PC-3 (cell line): ENCODE data around the gene ABCC11. TPM values are rescaled to one million over a fixed set of nuclear protein-coding genes. Genes with fewer than 3 reads are reported as not detected.

Source experiments
- ATAC-seq: fragments of 200-7000 bp; cut with Tn5 transposase; 2 replicates; pipeline ENCODE4 v1.9.1; 2020; ENCODE audit warnings: mild to moderate bottlenecking, moderate library complexity
- BruUV-seq: library from RNA; stranded (reverse); fragments of 400-500 nt; replicated peaks from 2 replicates; lab custom pipeline; 2021; lab: Mats Ljungman, UMichigan
- CTCF ChIA-PET: fragments of 300-600 bp; sonication (Branson Sonifier 250); formaldehyde crosslinking; loops from one replicate; lab custom pipeline; 2022; ENCODE audit warnings: antibody characterized with exemption; lab: Charles Lee
- POLR2A ChIA-PET: fragments of 300-600 bp; sonication (Branson Sonifier 250); formaldehyde crosslinking; loops from one replicate; lab custom pipeline; 2022; ENCODE audit warnings: antibody characterized with exemption; ENCODE audit not compliant: unreplicated experiment; lab: Charles Lee
- DNase-seq: peaks from one replicate; pipeline ENCODE4 v3.0.0-alpha.2; 2015
- H2AFZ ChIP-seq: fragments of 300-600 bp; sonication (generic); 2 replicates; pipeline ENCODE4 v1.6.0; 2016; ENCODE audit warnings: antibody characterized with exemption, low read length
- H3F3A ChIP-seq: fragments of 300-600 bp; sonication (generic); one replicate; pipeline ENCODE4 v1.6.0; 2017; ENCODE audit warnings: antibody characterized with exemption, low read length, control low read depth, mild to moderate bottlenecking; ENCODE audit not compliant: unreplicated experiment
- H3K27ac ChIP-seq: fragments of 300-600 bp; sonication (generic); 2 replicates; pipeline ENCODE4 v1.5.1; 2016; ENCODE audit warnings: mild to moderate bottlenecking, low read length
- H3K27me3 ChIP-seq: fragments of 300-600 bp; sonication (generic); 2 replicates; pipeline ENCODE4 v1.6.1; 2016; ENCODE audit warnings: low read length, mixed read lengths
- H3K36me3 ChIP-seq: fragments of 300-600 bp; sonication (generic); 2 replicates; pipeline ENCODE4 v1.6.1; 2016; ENCODE audit warnings: low read depth, mixed run types, low read length, mixed read lengths
- H3K4me1 ChIP-seq: fragments of 300-600 bp; sonication (generic); 2 replicates; pipeline ENCODE4 v1.5.1; 2016; ENCODE audit warnings: low read length; ENCODE audit not compliant: insufficient read depth
- H3K4me2 ChIP-seq: fragments of 300-600 bp; sonication (generic); 2 replicates; pipeline ENCODE4 v1.6.0; 2016; ENCODE audit warnings: low read length
- H3K4me3 ChIP-seq: fragments of 300-600 bp; sonication (generic); 2 replicates; pipeline ENCODE4 v1.5.1; 2016; ENCODE audit warnings: mild to moderate bottlenecking, low read length, mixed read lengths
- H3K79me2 ChIP-seq: fragments of 300-600 bp; sonication (generic); 2 replicates; pipeline ENCODE4 v1.6.1; 2017; ENCODE audit warnings: low read length, mixed read lengths
- H3K9ac ChIP-seq: fragments of 300-600 bp; sonication (generic); 2 replicates; pipeline ENCODE4 v1.6.0; 2016; ENCODE audit warnings: mild to moderate bottlenecking, low read length
- H3K9me2 ChIP-seq: fragments of 300-600 bp; sonication (generic); replicated peaks from 2 replicates; pipeline ENCODE4 v1.6.1; 2016; ENCODE audit warnings: mixed run types, low read length, mixed read lengths
- H3K9me3 ChIP-seq: fragments of 300-600 bp; sonication (generic); 2 replicates; pipeline ENCODE4 v1.6.1; 2016; ENCODE audit warnings: low read length, mixed read lengths
- H4K20me1 ChIP-seq: fragments of 300-600 bp; sonication (generic); 2 replicates; pipeline ENCODE4 v1.6.1; 2016; ENCODE audit warnings: low read length, mixed read lengths
- CTCF ChIP-seq: fragments of 300-600 bp; sonication (generic); conservative IDR thresholded peaks from 2 replicates; pipeline ENCODE4 v1.5.1; 2017; ENCODE audit warnings: antibody characterized with exemption, low read depth, mild to moderate bottlenecking, low read length
- EZH2 ChIP-seq: fragments of 300-600 bp; sonication (generic); IDR thresholded peaks from one replicate; pipeline ENCODE4 v1.6.1; 2017; ENCODE audit warnings: antibody characterized with exemption, mild to moderate bottlenecking, low read length; ENCODE audit not compliant: unreplicated experiment
- EZH2phosphoT487 ChIP-seq: fragments of 300-600 bp; sonication (generic); IDR thresholded peaks from 2 replicates; pipeline ENCODE4 v1.6.1; 2018; ENCODE audit warnings: mild to moderate bottlenecking, antibody characterized with exemption, low read length, borderline replicate concordance
- intact Hi-C: fragments of 100-400 bp; cut with micrococcal nuclease; formaldehyde crosslinking; loops from 2 replicates; pipeline ENCODE4 v1.9.0; 2023
- total RNA-seq: library from RNA; depleted of rRNA; stranded (reverse); fragments of >200 nt; gene quantifications from 2 replicates; pipeline ENCODE4 v1.2.3, GENCODE V29; 2014

Gene ABCC11
- total RNA-seq, 1 experiment from 2014 or later = 0.26 TPM

- intact Hi-C loops = no loop called here
- H3F3A ChIP-seq = no peaks in the 10 kb centered on the region
- no peaks in the 10 kb centered on the region for H3K9me2 ChIP-seq
- H2AFZ ChIP-seq = no peak overlapping the region
- H3K27ac ChIP-seq = no peak overlapping the region
- H3K27me3 ChIP-seq = no peaks in the 10 kb centered on the region
- ChIA-PET CTCF (no interaction called here), POLR2A (no interaction called here)
- DNase-seq (no peak), ATAC-seq (no peak)
- H4K20me1 ChIP-seq = no peaks in the 10 kb centered on the region
- no TSS peak for BruUV-seq
- no peaks in the 10 kb centered on the region for H3K9me3 ChIP-seq
- H3K4me1 ChIP-seq = no peaks in the 10 kb centered on the region
- no peaks in the 10 kb centered on the region for H3K36me3 ChIP-seq
- H3K9ac ChIP-seq = no peak overlapping the region
- no peaks in the 10 kb centered on the region for H3K79me2 ChIP-seq
- no peak overlapping the region for H3K4me2 ChIP-seq
- no peak overlapping the region for H3K4me3 ChIP-seq
- TF ChIP-seq EZH2 = no peak
Measured at GRCh38 chr16:48140821-48141220, 106.5 kb downstream of the ABCC11 start.

- intact Hi-C loops = no loop called here
- POLR2A ChIA-PET = no interaction called here
- no peaks in the 10 kb centered on the region for H4K20me1 ChIP-seq
- no peak for ATAC-seq
- H3F3A ChIP-seq = no peaks in the 10 kb centered on the region
- H3K27me3 ChIP-seq = no peaks in the 10 kb centered on the region
- H3K4me2 ChIP-seq = no peak overlapping the region
- no peaks in the 10 kb centered on the region for H3K36me3 ChIP-seq
- no peak overlapping the region for H3K9ac ChIP-seq
- DNase-seq = no peak
- H3K27ac ChIP-seq = no peak overlapping the region
- H2AFZ ChIP-seq = no peak overlapping the region
- BruUV-seq = no TSS peak
- CTCF ChIA-PET = no interaction called here
- TF ChIP-seq CTCF (no peak), EZH2 (no peak), EZH2phosphoT487 (no peak)
- H3K9me3 ChIP-seq = no peaks in the 10 kb centered on the region
- H3K4me1 ChIP-seq = no peaks in the 10 kb centered on the region
- H3K4me3 ChIP-seq = no peak overlapping the region
- no peaks in the 10 kb centered on the region for H3K79me2 ChIP-seq
- H3K9me2 ChIP-seq = no peaks in the 10 kb centered on the region
Measured at GRCh38 chr16:48139517-48139916, 107.8 kb downstream of the ABCC11 start.

GRCh38 chr16:48138543-48138942 is 108.8 kb downstream of the ABCC11 start:
- POLR2A ChIA-PET = no interaction called here
- H3K4me2 ChIP-seq = no peak overlapping the region
- no peaks in the 10 kb centered on the region for H3K36me3 ChIP-seq
- no peak for DNase-seq
- no peaks in the 10 kb centered on the region for H3K9me2 ChIP-seq
- intact Hi-C loops = no loop called here
- no peak overlapping the region for H3K4me3 ChIP-seq
- ATAC-seq = no peak
- H4K20me1 ChIP-seq = no peaks in the 10 kb centered on the region
- no peak for TF ChIP-seq EZH2phosphoT487
- TF ChIP-seq CTCF = no peak
- TF ChIP-seq EZH2 = no peak
- no peak overlapping the region for H3K27ac ChIP-seq
- H3K27me3 ChIP-seq = no peaks in the 10 kb centered on the region
- no peaks in the 10 kb centered on the region for H3F3A ChIP-seq
- H3K9me3 ChIP-seq = no peaks in the 10 kb centered on the region
- H3K9ac ChIP-seq = no peak overlapping the region
- H2AFZ ChIP-seq = no peak overlapping the region
- CTCF ChIA-PET = no interaction called here
- no TSS peak for BruUV-seq
- no peaks in the 10 kb centered on the region for H3K79me2 ChIP-seq
- no peaks in the 10 kb centered on the region for H3K4me1 ChIP-seq
